ENCODE data around the gene SHE. TPM values are rescaled to one million over a fixed set of nuclear protein-coding genes. Genes with fewer than 3 reads are reported as not detected.

Gene SHE
- total RNA-seq: not detected in 2 replicates

GRCh38 chr1:154502066-154502743 lies at the start of gene SHE, which contains the start of gene TDRD10:
TSS of gene SHE (minus strand) at chr1:154502412. CDS start at chr1:154502026, 386 bp downstream.
TSS of gene TDRD10 (plus strand) at chr1:154502219. CDS start at chr1:154506904, 4,685 bp downstream.

Other genes starting within 250 kb of the SHE start
- gene HAX1, start 229.8 kb downstream of the SHE start, total RNA-seq: 163 TPM in 2 replicates
- not detected in 2 replicates for gene AQP10, start 181.3 kb downstream of the SHE start, total RNA-seq
- 73.7 and 77.8 TPM in 2 replicates for gene ATP8B2, start 176.9 kb downstream of the SHE start, total RNA-seq
- 0.58 and 4.4 TPM in 2 replicates for gene IL6R, start 97.1 kb downstream of the SHE start, total RNA-seq
- not detected in 2 replicates for gene TDRD10, start 193 bp downstream of the SHE start, total RNA-seq
- gene UBE2Q1, start 56.2 kb upstream of the SHE start, total RNA-seq: 25.9 and 26.1 TPM in 2 replicates
- gene CHRNB2, start 65.4 kb upstream of the SHE start, total RNA-seq: 0.35 TPM in 1 of 2 replicates, not detected in the other
- gene ADAR, start 105.8 kb upstream of the SHE start, total RNA-seq: 58.5 and 75.1 TPM in 2 replicates